Measurements from ENCODE around the gene VAMP3. TPM values are rescaled to one million over a fixed set of nuclear protein-coding genes. Genes with fewer than 3 reads are reported as not detected.

The VAMP3 gene
- total and polyA plus RNA-seq, 2 donors (not counting 3 experiments of a cell fraction or from before 2014, with no cell fraction given): 100 to 137 TPM

- dilution Hi-C loops (cut with MboI; ENCODE audit: extremely low pct_ligation_motif_present, low sequenced_read_pairs) (no loop called here), intact Hi-C loops (cut with micrococcal nuclease) (no loop called here)
- H3K9me1 ChIP-seq (replicated peaks; ENCODE audit: control insufficient read depth, extremely low read depth, insufficient read depth, low read length): no peaks in the 10 kb centered on the region
- H3K9ac ChIP-seq (replicated peaks; ENCODE audit: extremely low read depth, insufficient read depth, low read length): no peak overlapping the region
- BruUV-seq (replicated peaks): no TSS peak
- H3K4me1 ChIP-seq (ENCODE audit: control insufficient read depth, extremely low read depth, insufficient read depth, low read length): peaks cover 6% of the 10 kb centered on the region
- H3K36me3 ChIP-seq (ENCODE audit: control insufficient read depth in 2 of 2, extremely low read depth in 1 of 2, insufficient read depth in 2 of 2, low read length in 2 of 2): no peaks in the 10 kb centered on the region
- no peak for DNase-seq (ENCODE audit: low read depth, low spot score)
- ChIA-PET POLR2A (interaction anchor here (0.6 kb wide), 1 partner anchor 12 kb away, joined by 12 read pairs; no protein-coding TSS in a partner anchor), CTCF (interaction anchor here (1.6 kb wide), 1 partner anchor 24 kb away, joined by 3 read pairs; no protein-coding TSS in a partner anchor)
- no peaks in the 10 kb centered on the region for H3K79me2 ChIP-seq (ENCODE audit: control insufficient read depth, insufficient read depth, low read length)
- H3K4me2 ChIP-seq (ENCODE audit: insufficient read depth, low read length): no peak overlapping the region
- no peaks in the 10 kb centered on the region for H3K27me3 ChIP-seq (ENCODE audit: control insufficient read depth in 2 of 2, insufficient read depth in 2 of 2, low read length in 2 of 2)
- TF ChIP-seq MYC (IDR thresholded peaks at IDR 0.05; ENCODE audit: low read depth, low read length) (no peak), POLR2A (IDR thresholded peaks at IDR 0.05; ENCODE audit: low read depth, low read length) (no peak), POLR2AphosphoS5 (IDR thresholded peaks at IDR 0.05; ENCODE audit: insufficient read depth, low read depth, low read length) (no peak), FOS (IDR thresholded peaks at IDR 0.05; ENCODE audit: borderline replicate concordance, insufficient read depth, low read length) (no peak), CTCF (IDR thresholded peaks at IDR 0.05; ENCODE audit: extremely low read depth in 1 of 2, insufficient read depth in 1 of 2, low read depth in 1 of 2, low read length in 2 of 2) (no peak), MAX (IDR thresholded peaks at IDR 0.05; ENCODE audit: insufficient read depth, insufficient read length) (no peak), EZH2 (IDR thresholded peaks at IDR 0.05; ENCODE audit: borderline replicate concordance, low read depth, low read length, severe bottlenecking) (no peak)
- H2AFZ ChIP-seq (ENCODE audit: low read depth, low read length): no peak overlapping the region
- FAIRE-seq: no peak
- no peaks in the 10 kb centered on the region for H4K20me1 ChIP-seq (replicated peaks; ENCODE audit: control insufficient read depth, extremely low read depth, insufficient read depth, low read length)
- no peak overlapping the region for H3K4me3 ChIP-seq (replicated peaks in 1 of 3; ENCODE audit: insufficient read depth in 1 of 3, low read depth in 1 of 3, low read length in 3 of 3)
- H3K27ac ChIP-seq (ENCODE audit: insufficient read depth, low read depth, low read length): no peak overlapping the region
- peaks cover 2% of the 10 kb centered on the region for H3K9me3 ChIP-seq (replicated peaks; ENCODE audit: control insufficient read depth, insufficient read depth, low read length)
These were observed 15.7 kb downstream of the VAMP3 start for GRCh38 chr1:7786795-7787194.

Measured in endothelial cell of umbilical vein (primary cell).